Left forelimb (tissue), 1 donor: ENCODE measurements around the gene OBSCN.

Experiments used
- DNase-seq: peaks from one replicate; pipeline ENCODE4 v3.0.0-alpha.2; 2018; ENCODE audit warnings: low spot score

OBSCN gene

DNA sequence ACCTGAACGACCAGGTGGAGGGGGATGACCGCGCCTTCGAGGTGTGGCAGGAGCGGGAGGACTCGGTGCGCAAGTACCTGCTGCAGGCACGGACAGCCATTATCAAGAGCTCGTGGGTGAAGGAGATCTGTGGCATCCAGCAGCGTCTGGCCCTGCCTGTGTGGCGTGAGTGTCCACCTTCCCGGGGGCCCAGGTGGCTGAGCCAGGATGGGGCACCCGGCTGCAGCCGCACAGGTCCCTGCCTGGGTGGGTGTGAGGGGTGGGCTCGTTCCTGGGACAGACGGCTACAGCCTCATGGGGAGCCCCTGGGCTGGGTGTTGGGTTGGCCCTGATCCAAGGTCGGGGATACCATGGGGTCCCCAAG lies 133.6 kb downstream of the OBSCN start:
- peak; percentile 53 for DNase-seq

GRCh38 chr1:228341814-228342626 lies 134.2 kb downstream of the OBSCN start:
- peak; percentile 56 for DNase-seq

DNA sequence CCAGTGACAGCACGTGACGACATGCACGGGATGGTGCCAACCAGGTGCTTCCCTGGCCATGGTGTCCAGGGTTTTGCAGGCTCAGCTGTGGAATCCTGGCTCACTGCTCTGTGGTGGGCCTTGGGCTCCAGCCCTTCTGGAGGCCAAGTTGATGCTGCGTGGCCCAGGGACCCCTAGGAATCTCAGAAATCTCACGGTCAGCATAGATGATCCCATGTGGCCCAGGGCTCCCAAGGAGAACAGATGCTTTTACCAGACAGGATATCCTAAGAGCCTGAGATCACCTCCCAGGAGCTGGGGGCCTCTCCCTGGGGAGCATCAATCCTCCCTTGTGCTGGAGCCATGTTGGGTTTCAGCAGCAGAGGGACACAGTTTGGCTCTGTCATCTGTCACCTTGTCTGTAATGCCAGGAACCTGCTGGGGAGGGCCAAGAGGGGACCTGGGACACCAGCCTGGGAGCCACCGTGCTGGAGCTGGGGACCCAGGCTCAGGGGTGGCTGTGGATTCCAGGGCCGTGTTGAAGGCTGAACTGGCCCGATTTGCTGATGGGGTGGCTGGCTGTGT lies 134.9 kb downstream of the OBSCN start:
- peak; percentile 53 for DNase-seq

DNA sequence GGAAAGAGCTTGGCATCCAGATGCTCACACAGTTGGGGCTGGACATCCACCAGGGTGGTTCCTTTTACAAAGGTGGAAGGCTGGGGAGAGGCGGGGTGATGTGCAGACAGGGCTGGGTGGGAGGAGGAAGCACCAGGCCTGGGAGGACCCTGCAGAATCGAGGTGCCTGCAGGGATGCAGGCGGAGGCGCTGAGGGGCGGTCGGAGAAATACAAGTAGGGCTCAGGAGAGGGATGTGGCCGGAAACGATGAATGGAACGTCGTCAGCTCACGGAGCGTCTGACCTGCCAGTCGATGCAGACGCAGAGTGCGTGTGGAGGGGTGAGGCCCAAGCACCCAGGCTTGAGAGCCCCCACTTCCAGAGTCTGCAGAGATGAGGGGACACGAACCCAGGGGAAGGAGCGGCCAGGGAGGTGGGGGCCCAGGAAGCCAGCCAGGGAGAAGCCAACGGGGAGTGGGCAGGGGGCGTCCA lies 135.4 kb downstream of the OBSCN start:
- no peak for DNase-seq

- DNase-seq: peak; percentile 46
Measured at GRCh38 chr1:228344631-228345072, 136.8 kb downstream of the OBSCN start.

DNA sequence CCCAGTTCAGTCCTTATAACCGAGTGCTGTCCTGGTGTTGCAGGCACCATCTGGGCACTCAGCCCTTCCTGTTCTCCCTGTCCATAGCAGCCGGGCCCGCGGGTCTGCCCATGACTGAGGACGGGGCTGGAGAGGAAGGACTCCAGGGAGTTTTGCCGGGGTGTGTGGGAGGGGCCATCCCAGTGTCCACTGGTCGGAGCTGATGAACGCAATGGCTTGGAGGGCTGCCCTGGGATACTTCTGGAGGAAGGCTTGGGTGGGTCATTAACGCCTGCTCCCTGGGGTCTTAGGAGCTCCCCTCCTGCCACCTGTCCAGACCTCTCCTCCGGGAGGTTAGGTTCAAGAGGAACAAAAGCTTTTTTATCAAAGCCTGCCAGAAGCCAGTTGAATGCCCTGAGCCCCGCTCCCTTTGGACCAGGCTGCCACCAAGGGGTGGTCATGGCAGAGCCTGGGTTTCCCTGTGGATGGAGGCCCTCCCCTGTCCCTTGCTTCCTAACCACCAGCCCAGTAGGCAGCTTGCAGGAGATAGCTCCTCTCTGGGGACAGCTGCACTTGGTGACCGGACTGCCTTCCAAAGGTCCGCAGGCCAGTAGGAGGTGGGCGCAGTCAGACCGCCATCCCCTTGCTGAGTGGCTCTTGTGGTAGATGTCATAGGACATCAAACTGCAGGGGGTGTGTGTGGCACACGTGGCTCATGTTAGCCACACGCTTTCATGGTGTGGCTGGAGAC lies 137.5 kb downstream of the OBSCN start:
- peak; percentile 50 for DNase-seq

GRCh38 chr1:228346731-228347130 lies 138.9 kb downstream of the OBSCN start:
- DNase-seq: no peak

GRCh38 chr1:228347181-228347580 lies 139.3 kb downstream of the OBSCN start:
- DNase-seq: peak; percentile 53

- peak; percentile 46 for DNase-seq
Measured at GRCh38 chr1:228348708-228349467, 141.0 kb downstream of the OBSCN start.

- DNase-seq: peak; percentile 34
Measured at GRCh38 chr1:228349701-228350171, 141.9 kb downstream of the OBSCN start.

GRCh38 chr1:228350179-228350742 lies 142.4 kb downstream of the OBSCN start:
- no peak for DNase-seq

GRCh38 chr1:228350831-228351781 lies 143.3 kb downstream of the OBSCN start:
- DNase-seq: peak; percentile 54

DNA sequence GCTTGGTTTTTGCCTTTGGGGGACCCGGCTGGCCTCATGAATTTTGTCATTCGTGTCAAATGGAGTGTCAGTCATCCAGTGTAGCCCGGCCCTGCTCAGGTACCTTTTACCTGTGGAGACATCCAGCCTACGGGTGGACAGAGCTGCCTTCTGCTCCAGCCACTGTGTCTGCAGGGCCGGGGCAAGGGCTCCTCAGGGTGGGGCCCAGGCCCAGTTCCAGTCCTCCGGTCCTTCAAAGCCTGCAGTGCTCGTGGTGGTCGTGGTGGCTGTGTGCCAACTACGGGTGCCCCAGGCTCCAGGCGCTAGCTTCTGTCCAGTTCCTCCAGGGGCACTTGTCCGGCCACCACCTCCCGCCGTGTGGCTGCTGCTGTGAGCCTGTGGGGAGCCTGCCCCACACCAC lies 144.0 kb downstream of the OBSCN start:
- no peak for DNase-seq

- no peak for DNase-seq
Measured at GRCh38 chr1:228352677-228353481, 145.0 kb downstream of the OBSCN start.

GRCh38 chr1:228353601-228354371 lies 145.9 kb downstream of the OBSCN start:
- no peak for DNase-seq

DNA sequence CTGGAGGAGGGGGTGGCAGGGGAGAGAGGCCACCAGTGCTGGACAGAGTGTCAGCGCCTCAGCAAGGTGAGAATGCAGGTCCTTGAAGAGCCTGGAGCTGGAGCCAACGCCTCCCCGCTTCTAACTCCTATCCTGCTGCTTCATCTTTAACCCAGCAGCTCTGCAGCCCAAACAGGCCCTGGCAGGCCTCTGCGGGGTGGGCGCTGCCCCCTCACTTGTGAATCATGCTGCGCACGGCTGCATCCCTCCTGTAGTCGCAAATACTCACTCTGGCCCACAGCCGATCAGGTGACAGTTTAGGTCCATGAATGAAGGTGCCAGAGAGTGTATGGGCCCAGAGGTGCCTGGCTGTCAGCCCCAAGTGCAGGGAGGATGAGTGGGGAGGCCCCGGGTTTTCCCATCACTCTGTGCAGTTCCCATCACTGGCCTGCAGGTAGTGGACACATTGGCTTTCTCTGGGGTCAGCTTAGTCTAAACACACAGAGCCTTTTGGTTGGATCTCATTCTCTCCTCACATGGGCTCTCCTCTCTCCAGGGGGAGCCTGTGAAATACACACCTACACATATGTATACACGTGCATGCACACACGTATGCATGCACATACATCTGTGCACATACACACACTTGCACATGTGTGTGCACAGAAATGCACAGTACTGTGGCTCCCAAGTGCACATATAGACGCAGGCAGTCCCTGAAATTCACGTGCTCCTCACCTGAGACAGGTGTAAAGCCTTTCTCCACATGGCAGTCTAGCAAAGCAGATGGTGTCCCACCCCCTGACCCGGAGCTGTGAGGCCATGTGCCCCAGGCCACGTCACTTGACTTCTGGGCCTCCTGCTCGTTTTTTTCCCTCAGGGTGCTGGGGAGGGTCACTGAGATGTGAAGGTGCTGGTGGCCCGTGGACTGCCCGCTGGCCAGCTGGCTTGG lies 146.8 kb downstream of the OBSCN start:
- DNase-seq: no peak

- DNase-seq: no peak
Measured at GRCh38 chr1:228356897-228357680, 149.2 kb downstream of the OBSCN start.
